PFSK-1 (cell line): ENCODE measurements around the gene DNAJB7.

Experiments
- FOXP2 ChIP-seq: optimal IDR thresholded peaks from 2 replicates; pipeline ENCODE3; 2011; ENCODE audit warnings: borderline replicate concordance, control low read depth, inconsistent platforms; ENCODE audit not compliant: insufficient read depth; ENCODE audit errors: extremely low read length, extremely low read depth
- POLR2AphosphoS5 ChIP-seq: IDR thresholded peaks from 2 replicates; pipeline ENCODE4 v1.6.1; 2012; ENCODE audit warnings: low read depth, mild to moderate bottlenecking, control low read depth, low read length, moderate library complexity
- SIN3A ChIP-seq: IDR thresholded peaks from 2 replicates; pipeline ENCODE4 v1.6.1; 2012; ENCODE audit warnings: mild to moderate bottlenecking, low read length, moderate library complexity, borderline replicate concordance; ENCODE audit not compliant: insufficient read depth
- TAF1 ChIP-seq: IDR thresholded peaks from 2 replicates; pipeline ENCODE4 v1.6.1; 2012; ENCODE audit warnings: low read length, control low read depth, borderline replicate concordance; ENCODE audit not compliant: insufficient read depth
- TF ChIP-seq, protein P1 (sequence below), 2 experiments: IDR thresholded peaks; 2 replicates each; pipeline versions ENCODE4 v1.6.1 to v1.8.0; 2011 to 2012; ENCODE audit warnings: low read depth in 2 of 2, low read length in 2 of 2, control low read depth in 1 of 2, inconsistent platforms in 1 of 2, mild to moderate bottlenecking in 1 of 2, moderate library complexity in 1 of 2; ENCODE audit not compliant: insufficient read depth in 1 of 2

DNA sequence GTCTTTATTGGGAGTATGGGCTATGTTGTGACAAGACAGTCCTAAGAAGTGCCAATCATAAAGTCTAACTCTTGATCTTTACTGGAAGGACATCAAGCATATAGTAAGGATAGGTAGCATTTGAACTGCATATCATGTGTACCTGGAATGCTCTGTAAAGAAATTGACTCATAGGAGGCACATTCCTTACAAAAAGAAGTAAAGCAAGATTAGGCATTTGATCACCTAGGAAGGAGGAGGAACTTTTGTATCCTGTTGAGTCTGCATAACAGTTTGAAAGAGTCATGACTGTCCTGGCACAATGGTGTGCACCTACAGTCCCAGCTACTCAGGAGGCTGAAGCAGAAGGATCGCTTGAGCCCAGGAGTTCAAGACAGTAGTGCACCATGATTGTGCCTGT lies 42.2 kb upstream of the DNAJB7 start:
- TF ChIP-seq POLR2AphosphoS5 (no peak), TAF1 (no peak), SIN3A (no peak), FOXP2 (no peak)
- TF ChIP-seq, protein P1, sequence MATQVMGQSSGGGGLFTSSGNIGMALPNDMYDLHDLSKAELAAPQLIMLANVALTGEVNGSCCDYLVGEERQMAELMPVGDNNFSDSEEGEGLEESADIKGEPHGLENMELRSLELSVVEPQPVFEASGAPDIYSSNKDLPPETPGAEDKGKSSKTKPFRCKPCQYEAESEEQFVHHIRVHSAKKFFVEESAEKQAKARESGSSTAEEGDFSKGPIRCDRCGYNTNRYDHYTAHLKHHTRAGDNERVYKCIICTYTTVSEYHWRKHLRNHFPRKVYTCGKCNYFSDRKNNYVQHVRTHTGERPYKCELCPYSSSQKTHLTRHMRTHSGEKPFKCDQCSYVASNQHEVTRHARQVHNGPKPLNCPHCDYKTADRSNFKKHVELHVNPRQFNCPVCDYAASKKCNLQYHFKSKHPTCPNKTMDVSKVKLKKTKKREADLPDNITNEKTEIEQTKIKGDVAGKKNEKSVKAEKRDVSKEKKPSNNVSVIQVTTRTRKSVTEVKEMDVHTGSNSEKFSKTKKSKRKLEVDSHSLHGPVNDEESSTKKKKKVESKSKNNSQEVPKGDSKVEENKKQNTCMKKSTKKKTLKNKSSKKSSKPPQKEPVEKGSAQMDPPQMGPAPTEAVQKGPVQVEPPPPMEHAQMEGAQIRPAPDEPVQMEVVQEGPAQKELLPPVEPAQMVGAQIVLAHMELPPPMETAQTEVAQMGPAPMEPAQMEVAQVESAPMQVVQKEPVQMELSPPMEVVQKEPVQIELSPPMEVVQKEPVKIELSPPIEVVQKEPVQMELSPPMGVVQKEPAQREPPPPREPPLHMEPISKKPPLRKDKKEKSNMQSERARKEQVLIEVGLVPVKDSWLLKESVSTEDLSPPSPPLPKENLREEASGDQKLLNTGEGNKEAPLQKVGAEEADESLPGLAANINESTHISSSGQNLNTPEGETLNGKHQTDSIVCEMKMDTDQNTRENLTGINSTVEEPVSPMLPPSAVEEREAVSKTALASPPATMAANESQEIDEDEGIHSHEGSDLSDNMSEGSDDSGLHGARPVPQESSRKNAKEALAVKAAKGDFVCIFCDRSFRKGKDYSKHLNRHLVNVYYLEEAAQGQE (IDR thresholded peaks at IDR 0.05; ENCODE audit: insufficient read depth in 1 of 2, low read depth in 2 of 2, low read length in 2 of 2), result no peak
